K562 (cell line): ENCODE data around the gene SERPINA6. TPM values are rescaled to one million over a fixed set of nuclear protein-coding genes. Genes with fewer than 3 reads are reported as not detected.

ENCODE experiments used
- ATAC-seq: fragments of 200-7000 bp; cut with Tn5 transposase; 3 replicates; pipeline ENCODE4 v1.9.1; 2020; ENCODE audit warnings: moderate library complexity
- BruUV-seq: library from RNA; stranded (reverse); fragments of 400-500 nt; replicated peaks from 2 replicates; lab custom pipeline; 2021; lab: Mats Ljungman, UMichigan
- CTCF ChIA-PET: fragments of 300-600 bp; formaldehyde crosslinking; extraction: SDS; loops from one replicate; lab custom pipeline; 2021; ENCODE audit warnings: low intra/inter-chr PET ratio; lab: Yijun Ruan, JAX
- POLR2A ChIA-PET: fragments of 300-600, 350-650 bp; sonication (Branson Sonifier 250); formaldehyde crosslinking; extraction: SDS; loops from one replicate; lab custom pipeline; 2021; ENCODE audit warnings: antibody characterized with exemption, inconsistent platforms; lab: Yijun Ruan, JAX
- DNase-seq, 4 experiments: peaks; one replicate each; pipeline versions ENCODE4 v3.0.0 to v3.0.0-alpha.2; 2011 to 2018; ENCODE audit warnings: low spot score in 3 of 4, mixed read lengths in 3 of 4; ENCODE audit errors: extremely low read depth in 1 of 4
- FAIRE-seq: peaks from 2 replicates; lab custom pipeline; 2011; peaks lifted over from hg19 to GRCh38; lab: Jason Lieb, UNC
- H2AFZ ChIP-seq: 2 replicates; pipeline ENCODE4 v1.6.0; 2011; ENCODE audit warnings: low read depth, low read length, control low read depth, inconsistent platforms
- H3K27ac ChIP-seq: fragments of 200-600 bp; 3 replicates; pipeline ENCODE4 v1.8.0; 2011; ENCODE audit warnings: low read depth, mild to moderate bottlenecking, control low read depth, inconsistent platforms, low read length, moderate library complexity, mixed read lengths; ENCODE audit errors: extremely low read depth
- H3K27me3 ChIP-seq, 2 experiments: fragments of 300-600 bp in 1 of 2; 2 replicates in 1 of 2; 3 replicates in 1 of 2; pipeline versions ENCODE4 v1.6.0 to v1.8.0; 2011; ENCODE audit warnings: inconsistent platforms in 2 of 2, low read length in 2 of 2, mild to moderate bottlenecking in 1 of 2, mixed read lengths in 1 of 2, moderate library complexity in 1 of 2; ENCODE audit not compliant: control insufficient read depth in 2 of 2, insufficient read depth in 2 of 2
- H3K36me3 ChIP-seq: fragments of 300-600 bp; 3 replicates; pipeline ENCODE4 v1.8.0; 2011; ENCODE audit warnings: mild to moderate bottlenecking, low read length, inconsistent platforms; ENCODE audit not compliant: control insufficient read depth, insufficient read depth
- H3K4me1 ChIP-seq, 2 experiments: fragments of 200-600 bp in 1 of 2; replicated peaks in 1 of 2; 2 replicates in 1 of 2; 3 replicates in 1 of 2; pipeline versions ENCODE4 v1.5.1 to v1.8.0; 2011; ENCODE audit warnings: inconsistent platforms in 2 of 2, low read length in 2 of 2, mild to moderate bottlenecking in 1 of 2, mixed read lengths in 1 of 2, moderate library complexity in 1 of 2; ENCODE audit not compliant: control insufficient read depth in 2 of 2, insufficient read depth in 2 of 2
- H3K4me2 ChIP-seq: 2 replicates; pipeline ENCODE4 v1.6.1; 2011; ENCODE audit warnings: low read length, control low read depth, inconsistent platforms, mixed read lengths; ENCODE audit not compliant: insufficient read depth
- H3K4me3 ChIP-seq: fragments of 200-600 bp; sonication (generic), shearing (Covaris generic); 2 replicates; pipeline ENCODE4 v1.5.1; 2016; ENCODE audit warnings: control low read depth, inconsistent platforms
- H3K79me2 ChIP-seq: fragments of 200-600 bp; 3 replicates; pipeline ENCODE4 v1.8.0; 2011; ENCODE audit warnings: low read length, inconsistent platforms; ENCODE audit not compliant: control insufficient read depth, insufficient read depth
- H3K9ac ChIP-seq, 2 experiments: 2 replicates each; pipeline versions ENCODE4 v1.6.0 to v1.6.1; 2011; ENCODE audit warnings: low read depth in 2 of 2, low read length in 2 of 2, control low read depth in 1 of 2, inconsistent platforms in 1 of 2, mild to moderate bottlenecking in 1 of 2, mixed read lengths in 1 of 2; ENCODE audit not compliant: insufficient read depth in 1 of 2
- H3K9me1 ChIP-seq: one replicate; pipeline ENCODE4 v1.6.0; 2011; ENCODE audit warnings: inconsistent platforms, mild to moderate bottlenecking, low read length, moderate library complexity; ENCODE audit not compliant: control insufficient read depth, insufficient read depth
- H3K9me3 ChIP-seq: replicated peaks from 2 replicates; pipeline ENCODE4 v1.5.1; 2011; ENCODE audit warnings: low read depth, low read length, inconsistent platforms; ENCODE audit not compliant: control insufficient read depth, insufficient read depth
- H4K20me1 ChIP-seq: replicated peaks from 2 replicates; pipeline ENCODE4 v1.6.1; 2011; ENCODE audit warnings: low read length, inconsistent platforms, mixed read lengths; ENCODE audit not compliant: control insufficient read depth, insufficient read depth
- ELF4 ChIP-seq: fragments of 450-650 bp; formaldehyde crosslinking; IDR thresholded peaks from 2 replicates; pipeline ENCODE4 v1.4.0; 2022; ENCODE audit warnings: missing genetic modification characterization
- HDGF ChIP-seq: fragments of 450-650 bp; IDR thresholded peaks from 2 replicates; pipeline ENCODE4 v1.6.1; 2016
- MECOM ChIP-seq: fragments of 250-450 bp; sonication (Bioruptor Pico); IDR thresholded peaks from 2 replicates; pipeline ENCODE4 v1.8.0; 2022; ENCODE audit warnings: inconsistent platforms
- NR3C1 ChIP-seq: sonication (generic); formaldehyde crosslinking; IDR thresholded peaks from 2 replicates; pipeline ENCODE4 v1.8.1; 2022; ENCODE audit warnings: missing genetic modification reagents
- RBM39 ChIP-seq: fragments of 200-400 bp; formaldehyde crosslinking; optimal IDR thresholded peaks from 2 replicates; pipeline ENCODE3; 2018; ENCODE audit warnings: low read depth, low read length
- TRIM28 ChIP-seq: fragments of 450-650 bp; IDR thresholded peaks from 2 replicates; pipeline ENCODE4 v1.6.1; 2017
- ZNF165 ChIP-seq: fragments of 250-450 bp; sonication (Bioruptor Pico); IDR thresholded peaks from 2 replicates; pipeline ENCODE4 v1.4.0; 2020; ENCODE audit warnings: borderline replicate concordance
- ZNF75A ChIP-seq: fragments of 450-650 bp; formaldehyde crosslinking; IDR thresholded peaks from 2 replicates; pipeline ENCODE4 v1.4.0; 2020; ENCODE audit warnings: mild to moderate bottlenecking
- in situ Hi-C: fragments of 300-500 bp; cut with MboI; formaldehyde crosslinking; loops from 4 replicates; pipeline ENCODE4 v1.15.0; 2018; ENCODE audit warnings: inconsistent platforms, mixed read lengths
- intact Hi-C: fragments of 100-400 bp; cut with micrococcal nuclease; formaldehyde crosslinking; loops from 2 replicates; pipeline ENCODE4 v1.14.2; 2022
- polyA plus RNA-seq, 8 experiments: library from polyadenylated mRNA; depleted of rRNA in 4 of 8; stranded (reverse) in 5 of 8; unstranded in 3 of 8; fragments of >200 nt; fragmentation: Nextera tagmentation in 2 of 8; fragmentation: Illumina TruSeq in 1 of 8; extraction: Ambion mirVana in 2 of 8; extraction: Trizol in 1 of 8; gene quantifications; 2 replicates each; pipeline versions ENCODE4 v1.2.1 to v1.2.3, GENCODE V29; 2011 to 2014; ENCODE audit warnings: inconsistent platforms in 1 of 8, missing spikeins in 1 of 8
- total RNA-seq, 7 experiments: library from RNA; depleted of rRNA in 6 of 7; stranded (reverse); fragments of >200 nt in 6 of 7; fragmentation: Illumina TruSeq in 2 of 7; extraction: Trizol in 2 of 7; gene quantifications; 2 replicates each; pipeline versions ENCODE4 v1.2.1 to v1.2.3, GENCODE V29; 2011 to 2021; ENCODE audit warnings: low replicate concordance in 1 of 7
- TF ChIP-seq, protein P1 (sequence below): sonication (generic); formaldehyde crosslinking; IDR thresholded peaks from 2 replicates; pipeline ENCODE4 v1.8.0; 2022; ENCODE audit warnings: mild to moderate bottlenecking, missing genetic modification reagents, borderline replicate concordance
- TF ChIP-seq, protein P2 (sequence below): sonication (generic); formaldehyde crosslinking; IDR thresholded peaks from 2 replicates; pipeline ENCODE4 v1.4.0; 2020; ENCODE audit warnings: mild to moderate bottlenecking, missing genetic modification reagents
- TF ChIP-seq, protein P3 (sequence below): IDR thresholded peaks from 2 replicates; pipeline ENCODE4 v1.6.1; 2016; ENCODE audit warnings: missing genetic modification characterization, missing compliant biosample characterization
- TF ChIP-seq, protein P4 (sequence below): sonication (generic); formaldehyde crosslinking; IDR thresholded peaks from 2 replicates; pipeline ENCODE4 v1.5.0; 2020; ENCODE audit warnings: missing genetic modification reagents
- TF ChIP-seq, protein P5 (sequence below): sonication (generic); formaldehyde crosslinking; IDR thresholded peaks from 2 replicates; pipeline ENCODE4 v1.8.1; 2023; ENCODE audit warnings: mild to moderate bottlenecking, missing genetic modification reagents
- TF ChIP-seq, protein P6 (sequence below): fragments of 450-650 bp; IDR thresholded peaks from one replicate; pipeline ENCODE4 v1.6.1; 2018; ENCODE audit warnings: mild to moderate bottlenecking, moderate library complexity; ENCODE audit not compliant: partially characterized antibody

Gene SERPINA6
- total and polyA plus RNA-seq, 9 of the 15 experiments (the other 6 are each of a cell fraction or from before 2014, with no cell fraction given): not detected

DNA sequence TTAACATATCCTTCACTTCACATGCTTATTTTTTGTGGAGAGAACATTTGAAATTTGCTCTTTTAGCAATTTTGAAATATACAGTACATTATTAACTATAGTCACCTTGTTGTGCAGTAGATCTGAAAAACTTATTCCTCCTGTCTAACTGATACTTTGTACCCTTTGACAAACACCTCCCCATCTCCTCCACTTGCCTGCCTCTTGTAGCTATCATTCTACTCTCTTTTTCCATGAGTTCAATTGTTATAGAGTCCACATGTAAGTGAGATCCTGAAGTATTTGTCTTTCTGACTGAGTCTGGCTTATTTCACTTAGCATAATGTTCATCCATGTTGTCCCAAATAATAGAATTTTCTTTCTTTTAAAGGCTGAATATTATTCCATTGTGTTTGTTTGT, 9.5 kb upstream of the SERPINA6 start:
- intact Hi-C loops: no loop called here
- CTCF ChIA-PET: no interaction called here
- no peaks in the 10 kb centered on the region for H3K27me3 ChIP-seq
- H3K4me2 ChIP-seq: no peak overlapping the region
- ATAC-seq: no peak
- H3K4me3 ChIP-seq: no peak overlapping the region
- H3K9ac ChIP-seq: no peak overlapping the region
- BruUV-seq: no TSS peak
- in situ Hi-C loops: no loop called here
- no peak overlapping the region for H3K27ac ChIP-seq
- FAIRE-seq: no peak
- DNase-seq: no peak
- no peaks in the 10 kb centered on the region for H3K36me3 ChIP-seq
- H3K79me2 ChIP-seq: no peaks in the 10 kb centered on the region
- POLR2A ChIA-PET: no interaction called here
- H3K9me3 ChIP-seq: no peaks in the 10 kb centered on the region
- no peaks in the 10 kb centered on the region for H3K4me1 ChIP-seq
- no peaks in the 10 kb centered on the region for H4K20me1 ChIP-seq
- no peaks in the 10 kb centered on the region for H3K9me1 ChIP-seq
- no peak overlapping the region for H2AFZ ChIP-seq
- TF ChIP-seq, protein P1, sequence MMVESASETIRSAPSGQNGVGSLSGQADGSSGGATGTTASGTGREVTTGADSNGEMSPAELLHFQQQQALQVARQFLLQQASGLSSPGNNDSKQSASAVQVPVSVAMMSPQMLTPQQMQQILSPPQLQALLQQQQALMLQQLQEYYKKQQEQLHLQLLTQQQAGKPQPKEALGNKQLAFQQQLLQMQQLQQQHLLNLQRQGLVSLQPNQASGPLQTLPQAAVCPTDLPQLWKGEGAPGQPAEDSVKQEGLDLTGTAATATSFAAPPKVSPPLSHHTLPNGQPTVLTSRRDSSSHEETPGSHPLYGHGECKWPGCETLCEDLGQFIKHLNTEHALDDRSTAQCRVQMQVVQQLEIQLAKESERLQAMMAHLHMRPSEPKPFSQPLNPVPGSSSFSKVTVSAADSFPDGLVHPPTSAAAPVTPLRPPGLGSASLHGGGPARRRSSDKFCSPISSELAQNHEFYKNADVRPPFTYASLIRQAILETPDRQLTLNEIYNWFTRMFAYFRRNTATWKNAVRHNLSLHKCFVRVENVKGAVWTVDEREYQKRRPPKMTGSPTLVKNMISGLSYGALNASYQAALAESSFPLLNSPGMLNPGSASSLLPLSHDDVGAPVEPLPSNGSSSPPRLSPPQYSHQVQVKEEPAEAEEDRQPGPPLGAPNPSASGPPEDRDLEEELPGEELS (CRISPR knock-in tag): no peak
- TF ChIP-seq ELF4 (CRISPR knock-in tag) (no peak), ZNF75A (CRISPR knock-in tag) (no peak), NR3C1 (no peak), TRIM28 (no peak), MECOM (CRISPR knock-in tag) (no peak), RBM39 (no peak), HDGF (no peak), ZNF165 (CRISPR knock-in tag) (no peak)
- TF ChIP-seq, protein P2, sequence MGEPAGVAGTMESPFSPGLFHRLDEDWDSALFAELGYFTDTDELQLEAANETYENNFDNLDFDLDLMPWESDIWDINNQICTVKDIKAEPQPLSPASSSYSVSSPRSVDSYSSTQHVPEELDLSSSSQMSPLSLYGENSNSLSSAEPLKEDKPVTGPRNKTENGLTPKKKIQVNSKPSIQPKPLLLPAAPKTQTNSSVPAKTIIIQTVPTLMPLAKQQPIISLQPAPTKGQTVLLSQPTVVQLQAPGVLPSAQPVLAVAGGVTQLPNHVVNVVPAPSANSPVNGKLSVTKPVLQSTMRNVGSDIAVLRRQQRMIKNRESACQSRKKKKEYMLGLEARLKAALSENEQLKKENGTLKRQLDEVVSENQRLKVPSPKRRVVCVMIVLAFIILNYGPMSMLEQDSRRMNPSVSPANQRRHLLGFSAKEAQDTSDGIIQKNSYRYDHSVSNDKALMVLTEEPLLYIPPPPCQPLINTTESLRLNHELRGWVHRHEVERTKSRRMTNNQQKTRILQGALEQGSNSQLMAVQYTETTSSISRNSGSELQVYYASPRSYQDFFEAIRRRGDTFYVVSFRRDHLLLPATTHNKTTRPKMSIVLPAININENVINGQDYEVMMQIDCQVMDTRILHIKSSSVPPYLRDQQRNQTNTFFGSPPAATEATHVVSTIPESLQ (CRISPR knock-in tag): no peak
- TF ChIP-seq, protein P3, sequence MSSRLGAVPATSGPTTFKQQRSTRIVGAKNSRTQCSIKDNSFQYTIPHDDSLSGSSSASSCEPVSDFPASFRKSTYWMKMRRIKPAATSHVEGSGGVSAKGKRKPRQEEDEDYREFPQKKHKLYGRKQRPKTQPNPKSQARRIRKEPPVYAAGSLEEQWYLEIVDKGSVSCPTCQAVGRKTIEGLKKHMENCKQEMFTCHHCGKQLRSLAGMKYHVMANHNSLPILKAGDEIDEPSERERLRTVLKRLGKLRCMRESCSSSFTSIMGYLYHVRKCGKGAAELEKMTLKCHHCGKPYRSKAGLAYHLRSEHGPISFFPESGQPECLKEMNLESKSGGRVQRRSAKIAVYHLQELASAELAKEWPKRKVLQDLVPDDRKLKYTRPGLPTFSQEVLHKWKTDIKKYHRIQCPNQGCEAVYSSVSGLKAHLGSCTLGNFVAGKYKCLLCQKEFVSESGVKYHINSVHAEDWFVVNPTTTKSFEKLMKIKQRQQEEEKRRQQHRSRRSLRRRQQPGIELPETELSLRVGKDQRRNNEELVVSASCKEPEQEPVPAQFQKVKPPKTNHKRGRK: no peak
- TF ChIP-seq, protein P4, sequence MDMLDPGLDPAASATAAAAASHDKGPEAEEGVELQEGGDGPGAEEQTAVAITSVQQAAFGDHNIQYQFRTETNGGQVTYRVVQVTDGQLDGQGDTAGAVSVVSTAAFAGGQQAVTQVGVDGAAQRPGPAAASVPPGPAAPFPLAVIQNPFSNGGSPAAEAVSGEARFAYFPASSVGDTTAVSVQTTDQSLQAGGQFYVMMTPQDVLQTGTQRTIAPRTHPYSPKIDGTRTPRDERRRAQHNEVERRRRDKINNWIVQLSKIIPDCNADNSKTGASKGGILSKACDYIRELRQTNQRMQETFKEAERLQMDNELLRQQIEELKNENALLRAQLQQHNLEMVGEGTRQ (CRISPR knock-in tag): no peak
- TF ChIP-seq, protein P5, sequence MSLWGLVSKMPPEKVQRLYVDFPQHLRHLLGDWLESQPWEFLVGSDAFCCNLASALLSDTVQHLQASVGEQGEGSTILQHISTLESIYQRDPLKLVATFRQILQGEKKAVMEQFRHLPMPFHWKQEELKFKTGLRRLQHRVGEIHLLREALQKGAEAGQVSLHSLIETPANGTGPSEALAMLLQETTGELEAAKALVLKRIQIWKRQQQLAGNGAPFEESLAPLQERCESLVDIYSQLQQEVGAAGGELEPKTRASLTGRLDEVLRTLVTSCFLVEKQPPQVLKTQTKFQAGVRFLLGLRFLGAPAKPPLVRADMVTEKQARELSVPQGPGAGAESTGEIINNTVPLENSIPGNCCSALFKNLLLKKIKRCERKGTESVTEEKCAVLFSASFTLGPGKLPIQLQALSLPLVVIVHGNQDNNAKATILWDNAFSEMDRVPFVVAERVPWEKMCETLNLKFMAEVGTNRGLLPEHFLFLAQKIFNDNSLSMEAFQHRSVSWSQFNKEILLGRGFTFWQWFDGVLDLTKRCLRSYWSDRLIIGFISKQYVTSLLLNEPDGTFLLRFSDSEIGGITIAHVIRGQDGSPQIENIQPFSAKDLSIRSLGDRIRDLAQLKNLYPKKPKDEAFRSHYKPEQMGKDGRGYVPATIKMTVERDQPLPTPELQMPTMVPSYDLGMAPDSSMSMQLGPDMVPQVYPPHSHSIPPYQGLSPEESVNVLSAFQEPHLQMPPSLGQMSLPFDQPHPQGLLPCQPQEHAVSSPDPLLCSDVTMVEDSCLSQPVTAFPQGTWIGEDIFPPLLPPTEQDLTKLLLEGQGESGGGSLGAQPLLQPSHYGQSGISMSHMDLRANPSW (CRISPR knock-in tag): no peak
- TF ChIP-seq, protein P6, sequence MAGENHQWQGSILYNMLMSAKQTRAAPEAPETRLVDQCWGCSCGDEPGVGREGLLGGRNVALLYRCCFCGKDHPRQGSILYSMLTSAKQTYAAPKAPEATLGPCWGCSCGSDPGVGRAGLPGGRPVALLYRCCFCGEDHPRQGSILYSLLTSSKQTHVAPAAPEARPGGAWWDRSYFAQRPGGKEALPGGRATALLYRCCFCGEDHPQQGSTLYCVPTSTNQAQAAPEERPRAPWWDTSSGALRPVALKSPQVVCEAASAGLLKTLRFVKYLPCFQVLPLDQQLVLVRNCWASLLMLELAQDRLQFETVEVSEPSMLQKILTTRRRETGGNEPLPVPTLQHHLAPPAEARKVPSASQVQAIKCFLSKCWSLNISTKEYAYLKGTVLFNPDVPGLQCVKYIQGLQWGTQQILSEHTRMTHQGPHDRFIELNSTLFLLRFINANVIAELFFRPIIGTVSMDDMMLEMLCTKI: no peak
